ENCODE data around the gene TAPT1. TPM values are rescaled to one million over a fixed set of nuclear protein-coding genes. Genes with fewer than 3 reads are reported as not detected.

TAPT1 gene
- total and polyA plus RNA-seq, 2 of the 13 experiments (the other 11 are each of a cell fraction or from before 2014, with no cell fraction given) = 24.5 to 25.3 TPM

- no peak for TF ChIP-seq ZNF121 (CRISPR knock-in tag; IDR thresholded peaks at IDR 0.05)
- TF ChIP-seq ZNF281 (CRISPR knock-in tag; IDR thresholded peaks at IDR 0.05; ENCODE audit: borderline replicate concordance) = peak; percentile 83
- TF ChIP-seq ZNF234 (CRISPR knock-in tag; conservative IDR thresholded peaks at IDR 0.05) = no peak
- TF ChIP-seq ZSCAN31 (CRISPR knock-in tag; IDR thresholded peaks at IDR 0.05; ENCODE audit: low read depth) = no peak
- no peak for TF ChIP-seq NR1H2 (CRISPR knock-in tag; IDR thresholded peaks at IDR 0.05; ENCODE audit: borderline replicate concordance, low read depth)
- TF ChIP-seq ZNF251 (CRISPR knock-in tag; IDR thresholded peaks at IDR 0.05) = no peak
- no peak for TF ChIP-seq BRD4 (CRISPR knock-in tag; IDR thresholded peaks at IDR 0.05)
- no peak for TF ChIP-seq XRCC5 (optimal IDR thresholded peaks at IDR 0.05; ENCODE audit: low read length)
- no peak for TF ChIP-seq DR1 (CRISPR knock-in tag; IDR thresholded peaks at IDR 0.05)
- no peak for TF ChIP-seq ZZZ3 (CRISPR knock-in tag; IDR thresholded peaks at IDR 0.05; ENCODE audit: borderline replicate concordance)
- TF ChIP-seq ZNF547 (CRISPR knock-in tag; IDR thresholded peaks at IDR 0.05) = no peak
- TF ChIP-seq ZNF792 (CRISPR knock-in tag; IDR thresholded peaks at IDR 0.05) = no peak
- no peak for TF ChIP-seq ZFP41 (CRISPR knock-in tag; IDR thresholded peaks at IDR 0.05; ENCODE audit: borderline replicate concordance)
- no peak for TF ChIP-seq SYNCRIP (IDR thresholded peaks at IDR 0.05; ENCODE audit: insufficient read depth, low read depth, low read length)
- TF ChIP-seq ZNF224 (CRISPR knock-in tag; IDR thresholded peaks at IDR 0.05) = no peak
- no peak for TF ChIP-seq ZNF460 (CRISPR knock-in tag; IDR thresholded peaks at IDR 0.05; ENCODE audit: borderline replicate concordance)
- TF ChIP-seq PREB (CRISPR knock-in tag; IDR thresholded peaks at IDR 0.05) = no peak
- TF ChIP-seq BATF2 (CRISPR knock-in tag; IDR thresholded peaks at IDR 0.05) = no peak
- TF ChIP-seq GABPB1 (CRISPR knock-in tag; IDR thresholded peaks at IDR 0.05) = no peak
- no peak for TF ChIP-seq GPN1 (CRISPR knock-in tag; IDR thresholded peaks at IDR 0.05; ENCODE audit: borderline replicate concordance)
- peak; percentile 28; the same call in 1 of the 2 replicates for TF ChIP-seq SOX5 (CRISPR knock-in tag; IDR thresholded peaks at IDR 0.05; ENCODE audit: borderline replicate concordance)
- peak; percentile 89 for TF ChIP-seq TFAP4 (IDR thresholded peaks at IDR 0.05; ENCODE audit: borderline replicate concordance, low read depth)
- TF ChIP-seq SP5 (CRISPR knock-in tag; IDR thresholded peaks at IDR 0.05; ENCODE audit: borderline replicate concordance, low read depth) = 0 out of 2 replicates have a peak, but pooled peaks have one; percentile 6
- no peak for TF ChIP-seq FOXJ3 (CRISPR knock-in tag; IDR thresholded peaks at IDR 0.05; ENCODE audit: borderline replicate concordance)
- no peak for TF ChIP-seq NFE2L1 (CRISPR knock-in tag; IDR thresholded peaks at IDR 0.05; ENCODE audit: borderline replicate concordance)
- no peak for TF ChIP-seq NR2F2 (IDR thresholded peaks at IDR 0.05; ENCODE audit: borderline replicate concordance, low read depth)
- TF ChIP-seq JARID2 (CRISPR knock-in tag; IDR thresholded peaks at IDR 0.05; ENCODE audit: insufficient replicate concordance) = no peak
- no peak for TF ChIP-seq ZNF335 (CRISPR knock-in tag; IDR thresholded peaks at IDR 0.05)
Observed at GRCh38 chr4:16116493-16116990, 109.7 kb downstream of the TAPT1 start (continued).

All from HepG2 (cell line).